GM18505 (cell line): ENCODE results near the gene SLC17A5.
"Not testable (repeated sequence)": the region's sequence is repeated elsewhere in the genome, so short reads cannot be mapped to it uniquely, and the experiment has no call there.

ENCODE experiments used
- ATAC-seq: cut with Tn5 transposase; IDR thresholded peaks from one replicate; pipeline ENCODE4 v1.9.1; 2021; ENCODE audit not compliant: unreplicated experiment
- POLR2A ChIP-seq: IDR thresholded peaks from 4 replicates; pipeline ENCODE4 v1.6.1; 2011; ENCODE audit warnings: borderline replicate concordance; ENCODE audit not compliant: insufficient read depth, insufficient read length; ENCODE audit errors: extremely low read depth

The SLC17A5 gene

DNA sequence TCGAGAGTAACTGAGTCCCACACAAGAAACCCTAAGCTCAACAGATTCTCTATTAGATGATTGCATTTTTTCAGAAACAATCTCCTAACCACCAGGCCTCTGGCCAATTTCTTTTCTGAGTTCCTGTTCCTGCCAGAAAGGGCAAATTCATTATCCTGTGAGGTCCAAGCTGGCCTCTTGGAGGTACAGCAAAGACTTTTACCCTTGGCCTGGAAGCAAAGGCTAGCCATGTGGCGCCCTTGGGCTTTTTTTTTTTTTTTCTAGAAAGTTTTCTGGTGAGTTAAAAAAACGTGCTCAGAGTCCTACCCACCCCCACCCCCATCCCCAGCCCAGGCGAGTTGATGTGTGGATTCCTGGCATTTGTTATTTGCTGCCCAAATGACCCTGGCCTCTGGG lies 73.9 kb downstream of the SLC17A5 start:
- TF ChIP-seq POLR2A = no peak
- no peak for ATAC-seq

DNA sequence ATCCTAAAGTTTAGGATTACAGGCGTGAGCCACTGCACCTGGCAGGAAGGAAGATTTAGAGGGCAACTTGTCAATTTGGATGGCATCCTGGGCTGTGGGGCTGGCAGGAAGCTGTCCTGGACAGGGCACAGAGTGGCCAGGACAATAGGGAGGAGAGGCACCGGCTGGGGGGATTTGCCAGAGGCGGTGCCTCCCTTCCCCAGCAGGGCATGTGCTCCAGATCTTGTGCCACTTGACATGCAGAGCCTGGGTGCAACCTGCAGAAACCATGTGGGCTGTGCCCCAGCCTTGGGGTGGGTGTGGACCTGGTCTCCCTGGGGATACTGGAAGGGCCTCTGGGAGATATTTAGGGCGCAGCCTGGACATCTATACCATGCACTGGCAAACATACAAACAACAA lies 74.4 kb downstream of the SLC17A5 start:
- TF ChIP-seq POLR2A = no peak
- ATAC-seq = no peak

DNA sequence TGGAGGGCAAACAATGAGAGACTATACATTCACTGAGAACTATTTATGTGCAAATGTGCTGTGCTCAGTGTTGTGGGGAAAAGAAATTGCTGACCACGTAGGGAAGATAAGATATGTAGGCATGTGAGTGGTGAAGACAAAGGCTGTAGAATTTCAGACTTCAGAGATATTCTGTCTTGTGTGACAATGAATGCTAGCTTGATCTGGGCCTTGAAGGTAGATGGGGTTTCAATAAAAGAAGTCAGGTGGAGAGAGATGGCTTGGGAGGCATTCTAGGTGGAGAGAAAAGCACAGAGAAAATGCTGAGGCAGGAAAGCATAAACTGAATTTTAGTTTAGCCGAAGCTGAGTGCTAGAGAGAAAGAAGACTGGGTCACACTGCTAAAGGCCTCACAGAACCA lies 76.1 kb downstream of the SLC17A5 start:
- TF ChIP-seq POLR2A = no peak
- ATAC-seq = no peak

DNA sequence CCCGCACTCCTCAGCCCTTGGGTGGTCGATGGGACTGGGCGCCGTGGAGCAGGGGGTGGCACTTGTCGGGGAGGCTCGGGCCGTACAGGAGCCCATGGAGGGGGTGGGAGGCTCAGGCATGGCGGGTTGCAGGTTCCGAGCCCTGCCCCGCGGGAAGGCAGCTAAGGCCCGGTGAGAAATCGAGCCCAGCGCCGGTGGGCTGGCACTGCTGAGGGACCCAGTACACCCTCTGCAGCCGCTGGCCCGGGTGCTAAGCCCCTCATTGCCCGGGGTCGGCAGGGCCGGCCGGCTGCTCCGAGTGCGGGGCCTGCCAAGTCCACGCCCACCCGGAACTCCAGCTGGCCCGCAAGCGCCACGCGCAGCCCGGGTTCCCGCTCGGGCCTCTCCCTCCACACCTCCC lies 81.3 kb downstream of the SLC17A5 start:
- ATAC-seq = not testable (repeated sequence)

DNA sequence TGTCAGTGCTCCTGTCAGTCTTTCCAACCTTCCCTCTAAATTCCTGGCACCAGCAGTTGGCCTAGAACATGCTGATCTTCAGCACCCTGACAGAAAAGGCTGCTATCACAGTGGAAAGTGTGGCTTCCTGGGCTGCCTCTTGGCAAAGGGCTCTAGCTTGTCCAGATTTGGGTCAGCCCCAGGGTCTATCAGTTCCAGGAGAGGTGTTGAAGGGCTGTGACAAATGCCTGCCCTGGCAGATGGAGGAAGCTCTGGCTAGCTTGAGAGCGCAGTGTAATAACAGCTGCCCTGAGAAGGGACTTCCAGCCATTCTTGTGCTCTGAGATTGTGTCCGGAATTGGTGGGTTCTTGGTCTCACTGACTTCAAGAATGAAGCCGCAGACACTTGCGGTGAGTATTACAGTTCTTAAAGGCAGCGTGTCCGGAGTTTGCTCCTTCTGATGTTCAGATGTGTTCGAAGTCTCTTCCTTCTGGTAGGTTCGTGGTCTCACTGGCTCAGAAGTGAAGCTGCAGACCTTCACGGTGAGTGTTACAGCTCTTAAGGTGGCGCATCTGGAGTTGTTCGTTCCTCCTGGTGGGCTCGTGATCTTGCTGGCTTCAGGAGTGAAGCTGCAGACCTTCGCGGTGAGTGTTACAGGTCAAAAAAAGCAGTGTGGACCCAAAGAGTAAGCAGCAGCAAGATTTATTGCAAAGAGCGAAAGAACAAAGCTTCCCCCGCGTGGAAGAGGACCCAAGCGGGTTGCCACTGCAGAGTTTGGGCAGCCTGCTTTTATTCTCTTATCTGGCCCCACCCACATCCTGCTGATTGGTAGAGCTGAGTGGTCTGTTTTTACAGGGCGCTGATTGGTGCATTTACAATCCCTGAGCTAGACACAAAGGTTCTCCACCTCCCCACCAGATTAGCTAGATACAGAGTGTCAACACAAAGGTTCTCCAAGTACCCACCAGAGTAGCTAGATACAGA lies 82.3 kb downstream of the SLC17A5 start:
- not testable (repeated sequence) for ATAC-seq

DNA sequence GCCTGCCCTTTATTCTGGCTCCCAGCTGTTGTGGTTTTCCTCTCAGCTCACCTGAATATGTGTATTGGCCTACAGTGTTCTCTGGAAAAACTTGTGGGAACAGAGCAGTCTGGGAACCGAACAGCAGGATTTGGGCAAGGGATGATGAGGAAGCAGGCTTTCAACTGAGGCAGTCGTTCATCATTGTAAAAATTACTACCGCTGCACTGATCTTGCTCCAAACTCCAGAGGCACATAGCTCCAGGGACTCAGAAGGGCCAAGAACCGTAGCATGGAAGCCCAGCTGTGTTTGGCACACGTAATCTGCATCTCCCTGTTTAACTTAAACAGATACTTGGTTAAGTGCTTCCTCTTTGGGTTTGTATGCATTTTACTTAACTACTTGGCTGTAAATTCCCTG lies 84.7 kb downstream of the SLC17A5 start:
- TF ChIP-seq POLR2A = no peak
- ATAC-seq = no peak

DNA sequence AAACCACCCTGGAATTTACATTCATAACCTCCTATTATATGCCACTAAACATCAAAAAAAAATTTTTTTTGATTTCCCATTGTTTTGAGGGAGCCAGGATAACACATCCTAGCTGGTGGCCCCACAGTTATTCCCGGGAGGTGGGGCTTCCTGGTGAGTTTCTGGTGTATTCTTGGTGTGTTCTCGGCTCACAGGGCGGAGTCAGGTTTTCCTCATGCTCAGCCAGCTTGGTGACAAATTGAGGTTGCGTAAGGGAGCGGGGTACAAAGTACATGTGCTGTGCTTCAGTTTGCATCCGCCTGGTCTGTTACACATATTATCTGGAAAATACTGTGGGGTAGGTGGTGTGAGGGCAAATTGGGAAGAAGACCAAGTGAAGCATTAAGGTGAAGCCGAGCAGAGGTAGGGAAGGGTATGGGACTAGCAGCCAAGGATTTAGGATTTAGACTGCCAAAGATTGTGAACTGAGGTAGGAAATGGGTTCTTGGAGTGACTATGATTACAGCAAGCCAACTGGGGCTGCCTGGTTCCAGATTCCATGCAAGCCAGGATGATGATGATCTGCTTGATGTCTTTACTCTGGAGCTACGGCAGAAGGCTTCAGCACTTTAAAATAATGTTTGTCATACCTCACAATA lies 86.7 kb downstream of the SLC17A5 start:
- ATAC-seq = no peak
- TF ChIP-seq POLR2A = no peak

DNA sequence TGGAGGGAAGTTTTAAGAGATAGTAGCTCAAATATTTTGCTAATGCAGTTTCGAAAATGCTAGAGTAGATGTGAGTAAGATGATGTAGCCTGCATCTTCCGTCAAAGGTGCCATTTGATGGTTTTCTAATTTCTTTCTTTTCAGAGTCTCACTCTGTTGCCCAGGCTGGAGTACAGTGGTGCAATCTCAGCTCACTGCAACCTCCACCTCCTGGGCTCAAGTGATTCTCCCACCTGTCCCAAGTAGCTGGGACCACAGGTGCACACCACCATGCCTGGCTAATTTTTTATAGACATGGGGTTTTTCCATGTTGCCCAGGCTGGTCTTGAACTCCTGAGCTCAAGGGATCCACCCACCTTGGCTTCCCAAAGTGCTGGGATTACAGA lies 87.3 kb downstream of the SLC17A5 start:
- not testable (repeated sequence) for ATAC-seq

DNA sequence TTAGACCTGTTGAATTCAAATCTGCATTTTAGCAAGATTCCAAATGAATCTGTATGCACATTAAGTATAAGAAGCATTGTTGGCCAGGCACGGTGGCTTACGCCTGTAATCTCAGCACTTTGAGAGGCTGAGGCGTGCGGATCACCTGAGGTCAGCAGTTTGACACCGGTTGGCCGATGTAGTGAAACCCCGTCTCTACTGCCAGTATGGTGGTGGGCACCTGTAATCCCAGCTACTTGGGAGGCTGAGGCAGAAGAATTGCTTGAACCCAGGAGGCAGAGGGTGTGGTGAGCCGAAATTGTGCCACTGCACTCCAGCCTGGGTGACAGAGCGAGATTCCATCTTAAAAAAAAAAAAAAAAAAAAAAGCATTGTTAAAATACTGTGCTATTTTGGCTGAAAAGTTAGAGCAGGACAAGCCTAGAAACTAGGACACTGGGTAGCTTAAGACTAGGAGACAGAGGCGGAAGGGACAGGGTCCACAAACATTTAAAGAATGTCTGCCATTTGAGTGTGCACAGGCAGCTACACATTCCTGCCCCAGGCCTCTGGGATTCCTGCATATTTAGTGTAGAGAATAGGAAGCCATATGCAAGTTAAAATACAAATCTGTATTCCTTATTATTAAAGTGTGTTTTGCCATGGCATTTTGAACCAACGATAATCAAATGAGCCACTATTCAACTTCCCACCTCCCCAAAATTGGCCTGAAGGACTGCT lies 87.9 kb downstream of the SLC17A5 start:
- ATAC-seq = no peak
- no peak for TF ChIP-seq POLR2A

DNA sequence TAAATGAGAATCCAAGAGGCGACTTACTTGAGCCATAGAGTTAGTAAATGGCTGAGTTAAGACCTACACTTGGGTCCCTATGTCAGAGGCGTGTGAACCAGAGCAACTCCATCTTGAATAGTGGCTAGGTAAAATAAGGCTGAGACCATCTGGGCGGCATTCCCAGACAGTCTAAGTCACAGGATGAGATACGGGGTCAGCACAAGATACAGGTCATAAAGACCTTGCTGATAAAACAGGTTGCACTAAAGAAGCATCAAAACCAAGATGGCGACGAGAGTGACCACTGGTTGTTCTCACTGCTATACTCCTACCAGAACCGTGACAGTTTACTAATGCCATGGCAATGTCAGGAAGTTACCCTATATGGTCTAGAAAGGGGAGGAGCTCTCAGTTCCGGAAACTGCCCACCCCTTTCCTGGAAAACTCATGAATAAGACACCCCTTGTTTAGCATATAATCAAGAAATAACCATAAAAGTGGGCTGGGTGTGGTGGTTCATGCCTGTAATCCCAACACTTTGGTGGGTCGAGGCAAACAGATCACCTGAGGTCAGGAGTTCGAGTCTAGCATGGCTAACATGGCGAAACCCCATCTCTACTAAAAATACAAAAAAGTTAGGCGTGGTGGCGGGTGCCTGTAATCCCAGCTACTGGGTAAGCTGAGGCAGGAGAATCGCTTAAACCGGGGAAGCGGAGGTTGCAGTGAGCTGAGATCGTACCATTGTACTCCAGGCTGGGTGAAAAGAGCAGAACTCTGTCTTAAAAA lies 89.0 kb downstream of the SLC17A5 start:
- no peak for ATAC-seq
- TF ChIP-seq POLR2A = no peak

DNA sequence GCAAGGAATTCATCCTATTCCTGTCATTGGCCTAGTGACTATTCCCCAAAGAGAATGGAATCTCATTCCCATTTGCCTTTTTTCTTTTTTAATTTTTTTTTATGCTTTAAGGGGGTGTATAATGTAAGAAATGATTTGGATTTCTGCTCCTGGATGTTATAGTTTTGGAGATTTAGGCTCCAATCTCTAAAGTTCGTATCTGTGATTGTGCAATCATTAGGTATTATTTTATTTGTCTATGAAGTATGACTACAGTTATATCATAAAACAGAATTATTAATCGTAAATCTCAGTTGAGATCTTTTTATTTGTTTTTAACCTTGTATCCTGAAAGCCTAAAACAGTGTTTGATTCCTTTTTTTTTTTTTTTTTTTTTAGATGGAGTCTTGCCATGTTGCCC lies 91.2 kb downstream of the SLC17A5 start:
- TF ChIP-seq POLR2A = no peak
- no peak for ATAC-seq

DNA sequence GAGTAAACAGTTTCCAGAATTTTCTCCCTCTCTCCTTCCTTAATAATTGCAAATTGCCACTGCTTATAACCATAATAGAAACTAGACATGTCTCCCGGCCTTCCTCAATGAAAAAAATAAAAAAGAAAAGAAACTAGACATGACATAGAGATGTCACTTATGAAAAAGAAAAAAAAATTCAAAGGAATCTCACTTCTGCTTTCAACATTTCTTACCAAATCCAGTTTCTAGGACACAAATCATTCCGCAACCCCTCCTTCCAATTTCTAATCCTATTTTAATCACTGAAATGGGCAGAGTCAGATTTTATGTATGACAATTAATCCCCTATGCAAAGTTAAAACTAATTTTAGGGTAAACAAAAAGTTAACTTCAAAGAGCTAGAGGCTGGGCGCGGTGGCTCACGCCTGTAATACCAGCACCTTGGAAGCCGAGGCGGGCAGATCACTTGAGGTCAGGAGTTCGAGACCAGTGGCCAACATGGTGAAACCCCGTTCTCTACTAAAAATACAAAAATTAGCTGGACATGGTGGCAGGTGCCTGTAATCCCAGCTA lies 92.9 kb downstream of the SLC17A5 start:
- ATAC-seq = peak; percentile 57

DNA sequence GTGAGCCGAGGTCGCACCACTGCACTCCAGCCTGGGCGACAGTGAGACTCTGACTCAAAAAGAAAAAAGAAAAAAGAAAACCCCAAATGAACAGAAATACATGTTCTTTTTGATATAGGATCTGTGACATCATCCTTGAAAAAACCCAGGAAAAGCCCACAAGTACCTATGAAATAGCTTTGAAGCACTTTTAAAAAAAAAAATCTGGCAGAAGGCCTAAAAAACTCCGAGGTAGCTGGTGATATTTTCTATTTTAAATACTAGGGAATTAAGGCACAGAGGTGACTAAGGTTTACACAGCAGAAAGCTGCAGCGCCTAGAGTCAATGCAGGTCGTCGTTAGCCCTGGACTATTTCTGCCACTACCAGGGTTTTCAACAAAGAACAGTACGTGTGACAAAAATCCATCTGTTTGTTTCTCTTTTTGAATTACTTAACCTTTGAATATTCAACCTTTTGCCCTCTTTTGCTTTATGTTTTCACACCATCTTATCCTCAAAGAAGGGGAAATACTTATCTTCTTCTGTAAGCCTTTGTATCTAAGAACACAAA lies 93.5 kb downstream of the SLC17A5 start:
- TF ChIP-seq POLR2A = no peak
- peak; percentile 44 for ATAC-seq

More for the DNA sequence above, 92.9 kb downstream of the SLC17A5 start:
- TF ChIP-seq POLR2A = no peak

DNA sequence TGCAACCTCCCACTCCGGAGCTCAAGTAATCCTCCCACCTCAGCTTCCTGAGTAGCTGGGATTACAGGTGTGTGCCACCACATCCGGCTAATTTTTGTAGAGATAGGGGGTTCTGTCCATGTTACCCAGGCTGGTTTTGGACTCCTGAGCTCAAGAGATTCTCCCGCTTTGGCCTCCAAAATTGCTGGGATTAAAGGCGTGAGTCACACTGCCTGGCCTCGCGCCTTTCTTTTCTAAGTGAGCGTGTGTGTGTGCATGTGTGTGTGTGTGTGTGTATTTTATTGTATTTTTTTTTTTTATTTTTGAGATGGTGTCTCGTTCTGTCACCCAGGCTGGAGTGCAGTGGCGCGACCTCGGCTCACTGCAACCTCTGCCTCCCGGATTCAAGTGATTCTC lies 94.4 kb downstream of the SLC17A5 start:
- ATAC-seq = not testable (repeated sequence)
